ENCODE results near the gene ZNF710.

ZNF710 gene

GRCh38 chr15:90044916-90045371 lies 43.8 kb downstream of the ZNF710 start:
- no peak overlapping the region for H3K4me3 ChIP-seq (ENCODE audit: low read depth, low read length)
- no peak for DNase-seq (ENCODE audit: low read depth)
- no peak for TF ChIP-seq CTCF (conservative IDR thresholded peaks at IDR 0.05; ENCODE audit: low read depth, low read length)

- no peak overlapping the region for H3K4me3 ChIP-seq (ENCODE audit: low read depth, low read length)
- no peak for TF ChIP-seq CTCF (conservative IDR thresholded peaks at IDR 0.05; ENCODE audit: low read depth, low read length)
- no peak for DNase-seq (ENCODE audit: low read depth)
These were observed 45.2 kb downstream of the ZNF710 start for GRCh38 chr15:90046289-90046688.

GRCh38 chr15:90046911-90047392 lies 45.8 kb downstream of the ZNF710 start:
- TF ChIP-seq CTCF (conservative IDR thresholded peaks at IDR 0.05; ENCODE audit: low read depth, low read length) = no peak
- DNase-seq (ENCODE audit: low read depth) = no peak
- H3K4me3 ChIP-seq (ENCODE audit: low read depth, low read length) = no peak overlapping the region

- no peak overlapping the region for H3K4me3 ChIP-seq (ENCODE audit: low read depth, low read length)
- DNase-seq (ENCODE audit: low read depth) = no peak
- TF ChIP-seq CTCF (conservative IDR thresholded peaks at IDR 0.05; ENCODE audit: low read depth, low read length) = no peak
These were observed 46.9 kb downstream of the ZNF710 start for GRCh38 chr15:90047956-90048575.

- H3K4me3 ChIP-seq (ENCODE audit: low read depth, low read length) = no peak overlapping the region
- no peak for DNase-seq (ENCODE audit: low read depth)
- no peak for TF ChIP-seq CTCF (conservative IDR thresholded peaks at IDR 0.05; ENCODE audit: low read depth, low read length)
These were observed 47.9 kb downstream of the ZNF710 start for GRCh38 chr15:90049030-90049429.

GRCh38 chr15:90049666-90050604 lies 48.8 kb downstream of the ZNF710 start:
- H3K4me3 ChIP-seq (ENCODE audit: low read depth, low read length) = no peak overlapping the region
- no peak for DNase-seq (ENCODE audit: low read depth)
- TF ChIP-seq CTCF (conservative IDR thresholded peaks at IDR 0.05; ENCODE audit: low read depth, low read length) = no peak
